Activated T-cell treated with anti-CD3 and anti-CD28 coated beads for 48 hours (primary cell): Measurements from ENCODE around the gene USP7.

Experiments used
- DNase-seq: peaks from one replicate; pipeline ENCODE4 v3.0.0-alpha.2; 2020; ENCODE audit warnings: low read depth

Gene USP7

DNA sequence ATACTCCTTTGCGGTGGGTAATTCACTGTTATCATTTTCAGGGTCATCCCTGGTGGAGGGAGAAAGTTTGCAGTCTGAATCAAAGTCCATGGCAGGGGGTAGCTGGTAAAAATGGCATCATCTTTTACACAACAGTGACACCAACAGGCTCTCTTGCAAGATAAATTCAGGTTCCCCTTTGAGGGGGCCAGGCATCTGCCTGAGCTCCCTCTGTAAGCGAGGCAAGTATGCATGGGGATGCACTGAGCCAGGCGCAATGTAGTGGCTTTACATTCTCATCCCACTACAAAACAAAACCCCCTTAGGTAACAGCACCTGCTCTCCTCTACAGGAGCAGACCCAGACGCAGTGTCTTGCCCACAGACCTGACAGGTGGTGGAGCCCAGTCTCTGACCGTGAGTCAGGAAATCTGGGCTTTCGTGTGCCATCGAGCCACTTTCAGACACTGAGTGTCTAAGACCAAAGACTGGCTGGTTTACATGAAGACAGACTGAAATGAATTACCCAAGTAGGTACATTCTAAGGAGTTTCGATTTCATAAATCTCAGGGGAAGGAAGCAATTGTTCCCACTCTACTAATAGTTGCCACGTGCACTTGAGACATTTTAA is 63.9 kb downstream of the USP7 start:
- DNase-seq, result no peak

GRCh38 chr16:8898660-8899318 is 64.9 kb downstream of the USP7 start:
- DNase-seq, result no peak

DNA sequence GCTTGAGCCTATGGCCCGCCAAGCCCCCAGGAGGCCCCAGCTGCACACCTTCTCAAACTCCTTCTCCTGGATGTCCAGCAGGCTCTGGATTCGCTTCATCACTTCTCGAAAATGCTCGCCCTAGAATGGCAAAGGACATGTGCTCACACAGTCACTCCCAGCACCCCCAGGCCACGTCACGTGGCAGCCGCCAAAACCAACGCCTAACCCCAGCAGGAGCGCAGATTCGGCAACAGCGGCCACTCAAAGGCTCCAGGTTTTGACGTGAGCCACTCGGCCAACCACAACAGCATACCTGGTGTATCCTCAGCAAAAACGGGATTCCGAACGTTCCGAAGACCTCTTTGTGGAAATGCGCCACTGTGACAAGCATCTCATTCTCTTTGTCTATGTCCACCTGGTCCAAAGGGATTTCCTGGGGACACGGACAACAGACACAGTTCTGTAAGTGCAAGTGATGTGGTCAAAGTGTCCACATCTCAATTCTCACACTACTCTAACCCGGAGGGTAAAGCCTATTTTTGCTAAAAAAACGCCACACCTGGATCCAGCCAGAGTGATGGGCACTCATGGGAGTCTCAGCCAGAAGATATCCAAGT is 68.9 kb downstream of the USP7 start:
- DNase-seq, result no peak

GRCh38 chr16:8893976-8894690 is 69.6 kb downstream of the USP7 start:
- DNase-seq, result no peak

GRCh38 chr16:8893426-8893825 is 70.3 kb downstream of the USP7 start:
- DNase-seq, result no peak

DNA sequence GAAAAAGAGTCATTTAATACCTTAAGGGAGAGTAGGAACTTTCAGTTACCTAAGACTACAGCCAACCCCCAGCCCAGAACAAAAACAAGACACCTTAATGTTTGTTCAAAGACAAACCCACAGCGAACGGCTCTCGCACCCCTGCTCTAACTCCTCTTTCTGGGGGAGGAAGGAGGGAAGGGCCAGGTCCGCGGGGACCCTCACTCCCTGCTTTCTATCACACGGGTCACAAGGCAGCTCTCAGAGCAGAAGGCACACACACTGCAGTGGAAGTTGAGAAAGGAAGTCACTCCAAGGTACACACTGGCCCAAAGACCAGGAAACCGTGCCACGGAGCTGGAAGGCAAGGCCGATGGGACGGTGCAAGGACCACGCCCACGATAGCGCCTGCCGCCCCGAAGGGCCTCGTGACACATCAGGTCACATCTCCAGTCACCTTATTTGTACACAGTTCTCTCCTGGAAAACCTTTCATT is 71.6 kb downstream of the USP7 start:
- no peak for DNase-seq

DNA sequence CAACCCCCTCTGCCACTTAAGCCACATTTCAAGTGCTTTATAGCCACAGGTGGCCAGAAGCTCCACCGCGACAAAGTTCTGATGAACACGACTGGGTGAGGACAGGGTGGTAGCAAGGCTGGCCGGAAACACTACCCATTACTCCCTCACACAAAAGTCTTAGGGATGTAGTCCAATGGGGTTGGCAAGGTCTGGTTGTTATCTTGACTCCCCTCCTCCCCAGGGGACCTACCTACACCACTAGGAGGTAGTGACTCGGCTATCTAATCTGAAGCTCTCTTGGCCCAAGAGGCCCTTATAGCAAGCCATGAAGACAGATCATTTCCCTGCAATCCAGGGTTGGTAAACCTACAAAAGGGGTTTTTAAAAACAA is 73.2 kb downstream of the USP7 start:
- no peak for DNase-seq

DNA sequence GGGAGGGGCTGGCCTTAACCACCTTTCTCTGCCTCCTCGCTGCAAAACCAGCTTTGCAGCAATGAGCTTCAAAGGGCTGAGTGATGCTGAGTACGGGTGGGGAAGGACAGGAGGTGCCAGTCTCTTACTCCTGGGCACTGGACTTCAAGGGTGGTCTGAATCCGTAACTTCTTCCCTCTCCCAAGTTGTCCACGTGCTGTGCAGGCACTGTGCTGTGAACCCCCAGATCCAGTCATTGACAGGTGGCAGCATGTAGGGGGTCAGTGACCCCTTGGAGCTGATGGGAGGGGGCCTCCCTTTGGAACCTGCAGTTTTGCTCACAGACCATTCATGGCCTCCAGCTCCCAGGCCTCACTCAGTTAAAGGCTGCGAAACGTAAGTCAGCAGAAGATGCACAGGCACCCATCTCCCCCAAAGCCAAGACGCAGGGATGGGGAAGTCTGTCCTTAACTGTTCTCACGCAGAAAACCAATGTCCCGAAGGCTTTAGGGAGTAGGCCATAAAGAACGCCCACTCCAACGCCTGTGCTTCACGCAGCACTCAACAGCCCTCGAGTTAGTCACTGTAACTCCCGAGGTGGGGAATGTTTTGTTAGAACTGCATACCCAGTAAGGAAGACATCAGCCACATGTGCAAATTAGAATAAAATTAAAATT is 73.7 kb downstream of the USP7 start:
- no peak for DNase-seq

- DNase-seq, result no peak
Measured at GRCh38 chr16:8888951-8889892, 74.5 kb downstream of the USP7 start.

DNA sequence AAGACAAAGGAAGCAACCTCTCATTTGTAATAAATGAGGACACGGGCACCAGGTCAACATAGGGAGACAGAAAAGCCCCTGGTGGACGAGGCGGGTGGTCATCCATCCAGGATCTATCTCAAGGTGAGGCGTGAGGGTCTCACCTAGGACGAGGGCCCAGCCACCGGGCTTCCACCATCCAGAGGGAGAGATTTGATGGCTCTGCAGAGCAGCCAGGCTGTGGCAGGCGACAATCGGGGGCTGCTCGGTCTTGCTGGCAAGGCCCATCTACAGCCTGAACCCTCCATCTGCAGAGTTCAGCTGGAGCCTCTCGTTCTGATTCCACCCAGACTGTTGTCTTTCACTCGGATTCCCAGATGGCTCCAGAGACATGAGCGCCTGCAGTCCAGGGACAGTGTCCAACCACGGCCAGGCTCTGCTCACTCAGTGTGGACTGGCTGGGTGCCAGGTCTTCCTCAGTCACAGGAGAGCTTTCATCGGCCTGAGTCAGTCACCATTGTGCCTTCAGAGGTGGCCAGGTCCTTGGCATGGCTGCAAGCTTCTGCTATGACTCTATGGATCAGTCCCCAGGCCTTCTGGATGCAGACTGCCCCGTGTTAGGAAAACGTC is 75.7 kb downstream of the USP7 start:
- DNase-seq, result no peak

- DNase-seq, result no peak
Measured at GRCh38 chr16:8887431-8887765, 76.3 kb downstream of the USP7 start.

- DNase-seq, result no peak
Measured at GRCh38 chr16:8886593-8887430, 76.9 kb downstream of the USP7 start.

GRCh38 chr16:8885674-8886592 is 77.8 kb downstream of the USP7 start:
- DNase-seq, result no peak

GRCh38 chr16:8882725-8883377 is 80.9 kb downstream of the USP7 start:
- DNase-seq, result no peak

DNA sequence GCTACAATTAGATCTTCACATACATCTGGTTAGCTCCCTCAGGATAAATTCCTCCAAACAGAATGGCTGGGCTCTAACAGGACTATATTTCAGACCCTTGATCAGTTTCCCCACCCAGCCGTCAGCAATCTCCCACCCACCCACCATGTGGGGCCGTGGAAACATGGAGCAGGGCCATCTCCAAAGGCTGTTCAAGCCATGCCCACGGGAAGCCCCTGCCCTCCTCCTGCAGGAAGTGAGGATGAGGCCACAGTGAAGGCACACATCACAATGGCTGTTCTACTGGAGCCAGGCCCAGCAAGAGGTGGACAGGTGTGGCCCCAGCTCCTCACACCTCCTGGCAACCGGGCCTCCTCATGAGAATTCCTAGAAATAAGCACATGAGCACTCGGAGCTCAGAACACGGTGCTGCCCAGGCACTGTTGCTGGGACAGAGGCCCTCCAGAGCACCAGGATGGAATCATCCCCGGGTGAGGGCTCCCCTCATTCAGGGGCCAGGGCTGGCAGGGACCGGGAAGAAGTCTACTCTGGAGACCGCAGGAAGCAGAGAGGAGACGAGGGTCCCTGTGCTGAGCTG is 81.6 kb downstream of the USP7 start, which contains the start of gene LITAFD:
Gene LITAFD (plus strand): TSS at position 311 of the 577 bp plus-strand sequence. CDS start 2,005 bp downstream, outside the sequence.
- DNase-seq, result no peak

GRCh38 chr16:8880839-8881510 is 82.7 kb downstream of the USP7 start:
- DNase-seq, result no peak

DNA sequence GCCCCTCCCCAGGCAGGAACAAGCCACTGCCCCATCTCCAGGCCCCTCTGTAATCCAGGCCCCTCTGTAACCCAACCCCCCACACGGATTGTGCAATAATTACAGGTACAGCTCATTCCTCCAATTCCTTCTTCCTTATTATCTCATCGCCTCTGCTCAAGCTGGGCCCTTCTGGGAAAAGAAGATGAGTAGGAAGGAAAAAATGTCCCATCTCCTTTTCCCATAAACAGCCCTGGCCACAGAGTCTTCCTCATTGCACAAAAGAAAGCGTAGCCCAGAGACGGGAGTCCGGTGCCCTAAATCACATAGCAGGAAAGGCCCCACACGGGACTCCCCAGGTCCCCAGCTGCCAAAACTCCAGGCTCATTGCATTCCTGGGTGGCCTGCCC is 85.2 kb downstream of the USP7 start:
- DNase-seq, result no peak
